Endothelial cell of umbilical vein (primary cell): ENCODE measurements around the gene PSAT1. TPM values are rescaled to one million over a fixed set of nuclear protein-coding genes. Genes with fewer than 3 reads are reported as not detected.

Experiments used
- BruUV-seq: library from RNA; stranded (reverse); fragments of 400-500 nt; replicated peaks from 2 replicates; lab custom pipeline; 2021; lab: Mats Ljungman, UMichigan
- CTCF ChIA-PET: fragments of 300-600, 350-600 bp; sonication (Branson Sonifier 250); formaldehyde crosslinking; loops from one replicate; lab custom pipeline; 2021; ENCODE audit warnings: antibody characterized with exemption, inconsistent platforms; lab: Charles Lee
- POLR2A ChIA-PET: fragments of 300-600, 350-600 bp; sonication (Branson Sonifier 250); formaldehyde crosslinking; loops from one replicate; lab custom pipeline; 2021; ENCODE audit warnings: antibody characterized with exemption, inconsistent platforms; lab: Charles Lee
- DNase-seq: peaks from one replicate; pipeline ENCODE4 v3.0.0-alpha.2; 2011; ENCODE audit warnings: low read depth, low spot score
- FAIRE-seq: peaks from 2 replicates; lab custom pipeline; 2011; peaks lifted over from hg19 to GRCh38; lab: Jason Lieb, UNC
- H2AFZ ChIP-seq: 2 replicates; pipeline ENCODE4 v1.6.0; 2012; ENCODE audit warnings: low read depth, low read length, control low read depth, inconsistent platforms
- H3K27ac ChIP-seq: 2 replicates; pipeline ENCODE4 v1.5.1; 2011; ENCODE audit warnings: low read depth, mild to moderate bottlenecking, control low read depth, low read length, moderate library complexity; ENCODE audit not compliant: insufficient read depth
- H3K27me3 ChIP-seq, 2 experiments: 2 replicates each; pipeline versions ENCODE4 v1.6.0 to v1.6.1; 2011; ENCODE audit warnings: low read length in 2 of 2, mixed read lengths in 1 of 2; ENCODE audit not compliant: control insufficient read depth in 2 of 2, insufficient read depth in 2 of 2
- H3K36me3 ChIP-seq, 2 experiments: 2 replicates in 1 of 2; 3 replicates in 1 of 2; pipeline ENCODE4 v1.5.1; 2011; ENCODE audit warnings: low read length in 2 of 2, mild to moderate bottlenecking in 1 of 2, moderate library complexity in 1 of 2; ENCODE audit not compliant: control insufficient read depth in 2 of 2, insufficient read depth in 2 of 2; ENCODE audit errors: extremely low read depth in 1 of 2
- H3K4me1 ChIP-seq: 3 replicates; pipeline ENCODE4 v1.5.1; 2011; ENCODE audit warnings: mild to moderate bottlenecking, low read length; ENCODE audit not compliant: control insufficient read depth, insufficient read depth; ENCODE audit errors: extremely low read depth
- H3K4me2 ChIP-seq: 2 replicates; pipeline ENCODE4 v1.6.1; 2011; ENCODE audit warnings: low read length, control low read depth, mixed read lengths; ENCODE audit not compliant: insufficient read depth
- H3K4me3 ChIP-seq, 3 experiments: fragments of 200-600 bp in 1 of 3; sonication (generic), shearing (Covaris generic) in 1 of 3; replicated peaks in 1 of 3; 2 replicates each; pipeline ENCODE4 v1.5.1; 2011 to 2016; ENCODE audit warnings: control low read depth in 3 of 3, low read length in 3 of 3, mild to moderate bottlenecking in 2 of 3, inconsistent platforms in 1 of 3, low read depth in 1 of 3, moderate library complexity in 1 of 3; ENCODE audit not compliant: insufficient read depth in 1 of 3
- H3K79me2 ChIP-seq: 2 replicates; pipeline ENCODE4 v1.6.0; 2012; ENCODE audit warnings: low read length, inconsistent platforms; ENCODE audit not compliant: control insufficient read depth, insufficient read depth
- H3K9ac ChIP-seq: replicated peaks from 2 replicates; pipeline ENCODE3; 2011; ENCODE audit warnings: low read length, control low read depth; ENCODE audit not compliant: insufficient read depth; ENCODE audit errors: extremely low read depth
- H3K9me1 ChIP-seq: replicated peaks from 3 replicates; pipeline ENCODE4 v1.6.0; 2011; ENCODE audit warnings: mild to moderate bottlenecking, low read length; ENCODE audit not compliant: control insufficient read depth, insufficient read depth; ENCODE audit errors: extremely low read depth
- H3K9me3 ChIP-seq: replicated peaks from 2 replicates; pipeline ENCODE4 v1.5.1; 2012; ENCODE audit warnings: low read length, inconsistent platforms; ENCODE audit not compliant: control insufficient read depth, insufficient read depth
- H4K20me1 ChIP-seq: replicated peaks from 2 replicates; pipeline ENCODE3; 2011; ENCODE audit warnings: mild to moderate bottlenecking, low read length; ENCODE audit not compliant: control insufficient read depth, insufficient read depth; ENCODE audit errors: extremely low read depth
- GATA2 ChIP-seq: IDR thresholded peaks from 2 replicates; pipeline ENCODE4 v1.7.0; 2011; ENCODE audit warnings: low read depth, mild to moderate bottlenecking, moderate library complexity, mixed read lengths, low read length; ENCODE audit not compliant: insufficient read length, insufficient read depth
- MYC ChIP-seq: IDR thresholded peaks from one replicate; pipeline ENCODE4 v1.6.1; 2011; ENCODE audit warnings: mild to moderate bottlenecking, low read depth, low read length
- dilution Hi-C: fragments of 300-500 bp; cut with MboI; formaldehyde crosslinking; loops from one replicate; pipeline ENCODE4 v1.15.0; 2019; ENCODE audit warnings: low sequenced_read_pairs; ENCODE audit not compliant: extremely low pct_ligation_motif_present
- intact Hi-C: fragments of 100-400 bp; cut with micrococcal nuclease; formaldehyde crosslinking; loops from one replicate; pipeline ENCODE4 v1.10.0; 2022
- polyA plus RNA-seq, 4 experiments: library from polyadenylated mRNA; depleted of rRNA in 3 of 4; stranded (reverse) in 3 of 4; unstranded in 1 of 4; fragments of >200 nt; gene quantifications; 2 replicates each; pipeline versions ENCODE4 v1.2.1 to v1.2.3, GENCODE V29; 2011 to 2012; ENCODE audit warnings: missing spikeins in 1 of 4
- total RNA-seq: library from RNA; stranded (reverse); gene quantifications from 2 replicates; pipeline ENCODE4 v1.2.3, GENCODE V29; 2021
- TF ChIP-seq, protein P1 (sequence below), 2 donors: IDR thresholded peaks; 1 replicate in 1 of 2; 2 replicates in 1 of 2; pipeline ENCODE4 v1.5.1; 2011; ENCODE audit warnings: low read length in 2 of 2, mild to moderate bottlenecking in 2 of 2, moderate library complexity in 2 of 2, control low read depth in 1 of 2, inconsistent platforms in 1 of 2, low read depth in 1 of 2; ENCODE audit not compliant: insufficient read depth in 1 of 2; ENCODE audit errors: extremely low read depth in 1 of 2

Gene PSAT1
- total and polyA plus RNA-seq, 2 donors (not counting 3 experiments of a cell fraction or from before 2014, with no cell fraction given) = 19.1 to 47.3 TPM

DNA sequence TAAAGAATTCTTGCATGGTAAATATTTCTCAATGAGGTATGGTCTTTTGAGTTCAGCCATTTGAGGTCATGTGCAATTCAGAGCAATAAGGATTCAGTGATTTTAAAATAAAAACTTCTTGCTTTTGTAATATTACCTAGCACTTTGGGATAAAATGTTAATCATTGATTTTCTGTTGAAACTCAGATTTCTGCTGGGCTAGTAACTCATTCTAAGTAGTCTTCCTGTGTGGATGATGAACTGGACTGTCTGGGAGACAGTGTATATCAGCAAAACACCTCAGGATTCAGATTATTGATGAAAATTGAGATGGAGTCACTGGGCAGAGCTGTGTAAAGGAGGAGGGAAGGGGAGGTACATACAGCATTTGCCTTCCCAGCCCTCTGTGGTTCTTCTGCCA lies 10.8 kb upstream of the PSAT1 start:
- FAIRE-seq (no peak), DNase-seq (no peak)
- no TSS peak for BruUV-seq
- Histone ChIP-seq H3K79me2 (no peaks in the 10 kb centered on the region), H3K9me1 (no peaks in the 10 kb centered on the region), H3K4me2 (no peak overlapping the region), H3K9ac (no peak overlapping the region), H3K4me3 (no peak overlapping the region), H3K36me3 (no peaks in the 10 kb centered on the region), H2AFZ (no peak overlapping the region), H4K20me1 (no peaks in the 10 kb centered on the region), H3K9me3 (no peaks in the 10 kb centered on the region), H3K27me3 (peaks cover 0 to 8% of the 10 kb centered on the region in 2 experiments), H3K4me1 (no peaks in the 10 kb centered on the region), H3K27ac (no peak overlapping the region)
- POLR2A ChIA-PET = no interaction called here
- dilution Hi-C loops = no loop called here
- CTCF ChIA-PET = no interaction called here
- intact Hi-C loops = no loop called here
- TF ChIP-seq MYC = no peak
- TF ChIP-seq, protein P1, sequence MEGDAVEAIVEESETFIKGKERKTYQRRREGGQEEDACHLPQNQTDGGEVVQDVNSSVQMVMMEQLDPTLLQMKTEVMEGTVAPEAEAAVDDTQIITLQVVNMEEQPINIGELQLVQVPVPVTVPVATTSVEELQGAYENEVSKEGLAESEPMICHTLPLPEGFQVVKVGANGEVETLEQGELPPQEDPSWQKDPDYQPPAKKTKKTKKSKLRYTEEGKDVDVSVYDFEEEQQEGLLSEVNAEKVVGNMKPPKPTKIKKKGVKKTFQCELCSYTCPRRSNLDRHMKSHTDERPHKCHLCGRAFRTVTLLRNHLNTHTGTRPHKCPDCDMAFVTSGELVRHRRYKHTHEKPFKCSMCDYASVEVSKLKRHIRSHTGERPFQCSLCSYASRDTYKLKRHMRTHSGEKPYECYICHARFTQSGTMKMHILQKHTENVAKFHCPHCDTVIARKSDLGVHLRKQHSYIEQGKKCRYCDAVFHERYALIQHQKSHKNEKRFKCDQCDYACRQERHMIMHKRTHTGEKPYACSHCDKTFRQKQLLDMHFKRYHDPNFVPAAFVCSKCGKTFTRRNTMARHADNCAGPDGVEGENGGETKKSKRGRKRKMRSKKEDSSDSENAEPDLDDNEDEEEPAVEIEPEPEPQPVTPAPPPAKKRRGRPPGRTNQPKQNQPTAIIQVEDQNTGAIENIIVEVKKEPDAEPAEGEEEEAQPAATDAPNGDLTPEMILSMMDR (IDR thresholded peaks at IDR 0.05; ENCODE audit: extremely low read depth in 1 of 2, insufficient read depth in 1 of 2, low read depth in 1 of 2, low read length in 2 of 2) = no peak

DNA sequence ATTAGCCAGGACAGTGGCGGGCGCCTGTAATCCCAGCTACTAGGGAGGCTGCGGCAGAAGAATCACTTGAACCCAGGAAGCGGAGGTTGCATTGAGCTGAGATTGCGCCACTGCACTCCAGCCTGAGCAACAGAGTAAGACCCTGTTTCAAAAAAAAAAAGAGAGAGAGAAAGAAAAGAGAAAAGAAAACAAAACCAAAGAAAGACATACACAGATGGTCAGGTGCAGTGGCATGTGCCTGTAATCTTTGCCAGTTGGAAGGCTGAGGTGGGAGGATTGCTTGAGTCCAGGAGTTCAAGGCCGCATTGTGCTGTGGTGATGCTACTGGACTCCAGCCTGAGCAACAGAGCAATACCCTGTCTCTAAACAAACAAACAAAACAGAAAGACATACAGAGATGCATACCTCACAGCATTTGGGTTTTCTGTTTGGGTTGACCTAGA lies 10.0 kb upstream of the PSAT1 start:
- Histone ChIP-seq H3K27ac (no peak overlapping the region), H3K9ac (no peak overlapping the region), H3K79me2 (no peaks in the 10 kb centered on the region), H3K9me1 (no peaks in the 10 kb centered on the region), H4K20me1 (no peaks in the 10 kb centered on the region), H3K27me3 (peaks cover 0 to 8% of the 10 kb centered on the region in 2 experiments), H3K36me3 (no peaks in the 10 kb centered on the region), H3K4me3 (no peak overlapping the region), H3K4me1 (no peaks in the 10 kb centered on the region), H3K9me3 (no peaks in the 10 kb centered on the region), H3K4me2 (no peak overlapping the region), H2AFZ (no peak overlapping the region)
- intact Hi-C loops (no loop called here), dilution Hi-C loops (no loop called here)
- FAIRE-seq (no peak), DNase-seq (no peak)
- TF ChIP-seq GATA2 = no peak
- TF ChIP-seq, protein P1 (IDR thresholded peaks at IDR 0.05; ENCODE audit: extremely low read depth in 1 of 2, insufficient read depth in 1 of 2, low read depth in 1 of 2, low read length in 2 of 2) = no peak
- POLR2A ChIA-PET = no interaction called here
- CTCF ChIA-PET = no interaction called here
- BruUV-seq = no TSS peak
